H9 (cell line): ENCODE measurements around the gene NOTCH1. TPM values are rescaled to one million over a fixed set of nuclear protein-coding genes. Genes with fewer than 3 reads are reported as not detected.
A peak's percentile ranks its signal among the peaks of the same experiment; 100 is the strongest.

Source experiments
- DNase-seq: peaks from one replicate; pipeline ENCODE4 v3.0.0-alpha.2; 2017
- H2AFZ ChIP-seq: one replicate; pipeline ENCODE4 v1.6.1; 2013; ENCODE audit warnings: mild to moderate bottlenecking, low read length, control low read depth, moderate library complexity
- H2AK5ac ChIP-seq: 2 replicates; pipeline ENCODE4 v1.6.1; 2013; ENCODE audit warnings: low read length, control low read depth, mixed read lengths; ENCODE audit not compliant: insufficient read length
- H2BK120ac ChIP-seq: one replicate; pipeline ENCODE4 v1.6.1; 2013; ENCODE audit warnings: low read depth, mild to moderate bottlenecking, low read length, control low read depth, inconsistent platforms; ENCODE audit not compliant: poor library complexity, severe bottlenecking
- H2BK12ac ChIP-seq: 2 replicates; pipeline ENCODE4 v1.6.1; 2013; ENCODE audit warnings: low read length, control low read depth, mixed read lengths, low read depth; ENCODE audit not compliant: insufficient read length
- H2BK15ac ChIP-seq: 2 replicates; pipeline ENCODE4 v1.6.1; 2013; ENCODE audit warnings: low read depth, low read length, control low read depth
- H2BK20ac ChIP-seq: one replicate; pipeline ENCODE4 v1.6.1; 2013; ENCODE audit warnings: low read depth, mild to moderate bottlenecking, low read length, control low read depth, inconsistent platforms; ENCODE audit not compliant: poor library complexity, severe bottlenecking
- H2BK5ac ChIP-seq: 2 replicates; pipeline ENCODE4 v1.6.1; 2013; ENCODE audit warnings: low read length, control low read depth, mixed read lengths; ENCODE audit not compliant: insufficient read length
- H3K14ac ChIP-seq: 2 replicates; pipeline ENCODE4 v1.6.1; 2013; ENCODE audit warnings: low read length, control low read depth; ENCODE audit not compliant: insufficient read depth
- H3K18ac ChIP-seq: 2 replicates; pipeline ENCODE4 v1.6.1; 2013; ENCODE audit warnings: low read depth, mild to moderate bottlenecking, mixed read lengths, low read length, control low read depth; ENCODE audit not compliant: insufficient read length
- H3K23ac ChIP-seq: 2 replicates; pipeline ENCODE4 v1.6.1; 2013; ENCODE audit warnings: low read length, control low read depth, mixed read lengths, low read depth; ENCODE audit not compliant: insufficient read length
- H3K23me2 ChIP-seq: 2 replicates; pipeline ENCODE4 v1.6.1; 2013; ENCODE audit warnings: low read depth, mild to moderate bottlenecking, mixed read lengths, low read length, control low read depth; ENCODE audit not compliant: insufficient read length, poor library complexity, severe bottlenecking
- H3K27ac ChIP-seq: 2 replicates; pipeline ENCODE4 v1.5.1; 2013; ENCODE audit warnings: low read length, control low read depth, mixed read lengths, low read depth; ENCODE audit not compliant: insufficient read length
- H3K27me3 ChIP-seq: 2 replicates; pipeline ENCODE4 v1.6.1; 2013; ENCODE audit warnings: low read length, control low read depth, inconsistent platforms; ENCODE audit not compliant: insufficient read depth
- H3K4ac ChIP-seq: 2 replicates; pipeline ENCODE4 v1.6.1; 2013; ENCODE audit warnings: low read depth, mild to moderate bottlenecking, control low read depth, inconsistent platforms, low read length, moderate library complexity
- H3K4me1 ChIP-seq: 2 replicates; pipeline ENCODE4 v1.6.1; 2013; ENCODE audit warnings: low read length, control low read depth, inconsistent platforms; ENCODE audit not compliant: insufficient read depth
- H3K4me2 ChIP-seq: 2 replicates; pipeline ENCODE4 v1.6.1; 2013; ENCODE audit warnings: low read length, control low read depth, mixed read lengths; ENCODE audit not compliant: insufficient read length, insufficient read depth
- H3K56ac ChIP-seq: 2 replicates; pipeline ENCODE4 v1.6.1; 2013; ENCODE audit warnings: low read depth, mild to moderate bottlenecking, mixed read lengths, low read length, control low read depth; ENCODE audit not compliant: insufficient read length
- H3K79me1 ChIP-seq: 2 replicates; pipeline ENCODE4 v1.6.1; 2013; ENCODE audit warnings: low read depth, mild to moderate bottlenecking, moderate library complexity, low read length, control low read depth, inconsistent platforms; ENCODE audit not compliant: insufficient read depth, poor library complexity, severe bottlenecking
- H3K79me2 ChIP-seq: 2 replicates; pipeline ENCODE4 v1.6.1; 2013; ENCODE audit warnings: low read length, control low read depth, inconsistent platforms; ENCODE audit not compliant: insufficient read depth
- H3K9ac ChIP-seq: 2 replicates; pipeline ENCODE4 v1.6.1; 2013; ENCODE audit warnings: low read length, control low read depth, mixed read lengths; ENCODE audit not compliant: insufficient read length; ENCODE audit errors: extremely low read depth
- H3K9me3 ChIP-seq: one replicate; pipeline ENCODE4 v1.6.1; 2013; ENCODE audit warnings: low read depth, low read length, inconsistent platforms; ENCODE audit not compliant: control insufficient read depth
- H3T11ph ChIP-seq: one replicate; pipeline ENCODE4 v1.6.1; 2013; ENCODE audit warnings: mild to moderate bottlenecking, low read length, control low read depth, inconsistent platforms
- H4K20me1 ChIP-seq: one replicate; pipeline ENCODE4 v1.6.1; 2013; ENCODE audit not compliant: control insufficient read depth, insufficient read length, insufficient read depth
- H4K5ac ChIP-seq: 2 replicates; pipeline ENCODE4 v1.6.1; 2013; ENCODE audit warnings: low read depth, mild to moderate bottlenecking, mixed read lengths, low read length, control low read depth; ENCODE audit not compliant: insufficient read length
- H4K8ac ChIP-seq: replicated peaks from 2 replicates; pipeline ENCODE4 v1.6.1; 2013; ENCODE audit warnings: low read length, control low read depth, mixed read lengths, low read depth; ENCODE audit not compliant: insufficient read length
- H4K91ac ChIP-seq: 2 replicates; pipeline ENCODE4 v1.6.1; 2013; ENCODE audit warnings: low read depth, mild to moderate bottlenecking, moderate library complexity, mixed read lengths, low read length, control low read depth; ENCODE audit not compliant: insufficient read length
- H3K27ac Mint-ChIP-seq, 3 experiments: 2 replicates in 2 of 3; 3 replicates in 1 of 3; pipeline ENCODE4 v1.8.0; 2020 to 2021; ENCODE audit warnings: mixed read lengths in 3 of 3, mild to moderate bottlenecking in 1 of 3, moderate library complexity in 1 of 3
- H3K27me3 Mint-ChIP-seq: 2 replicates; pipeline ENCODE4 v1.8.0; 2021; ENCODE audit warnings: low read depth, mild to moderate bottlenecking, moderate library complexity, mixed read lengths
- H3K36me3 Mint-ChIP-seq, 3 experiments: 2 replicates in 2 of 3; 3 replicates in 1 of 3; pipeline ENCODE4 v1.8.0; 2020 to 2021; ENCODE audit warnings: low read depth in 3 of 3, mixed read lengths in 3 of 3; ENCODE audit not compliant: insufficient read depth in 1 of 3
- H3K4me1 Mint-ChIP-seq, 2 experiments: 2 replicates each; pipeline ENCODE4 v1.8.0; 2020; ENCODE audit warnings: mixed read lengths in 2 of 2
- H3K4me3 Mint-ChIP-seq, 2 experiments: 2 replicates in 1 of 2; 3 replicates in 1 of 2; pipeline ENCODE4 v1.8.0; 2020 to 2021; ENCODE audit warnings: mild to moderate bottlenecking in 2 of 2, mixed read lengths in 2 of 2, moderate library complexity in 1 of 2
- H3K9me3 Mint-ChIP-seq, 2 experiments: 2 replicates in 1 of 2; 3 replicates in 1 of 2; pipeline ENCODE4 v1.8.0; 2020; ENCODE audit warnings: mild to moderate bottlenecking in 2 of 2, mixed read lengths in 2 of 2, moderate library complexity in 1 of 2
- WGBS: extraction: QIAGEN DNeasy Blood & Tissue Kit; methylation state at CpG from one replicate; pipeline ENCODE4 v1.1.7; 2013; ENCODE audit warnings: missing lambda C conversion rate, low lambda C conversion rate, mixed read lengths; ENCODE audit not compliant: insufficient read length; ENCODE audit errors: extremely low coverage; 5-methylcytosine and 5-hydroxymethylcytosine counted together
- total RNA-seq: library from RNA; stranded (reverse); gene quantifications from 2 replicates; pipeline ENCODE4 v1.2.1, GENCODE V29; 2021
- TF ChIP-seq, protein P1 (sequence below): fragments of 200-600 bp; sonication (generic); conservative IDR thresholded peaks from 3 replicates; pipeline ENCODE4 v1.8.0; 2021; ENCODE audit warnings: antibody characterized with exemption, mild to moderate bottlenecking

Gene NOTCH1
- total RNA-seq, 1 experiment from 2014 or later = 71.6 TPM

DNA sequence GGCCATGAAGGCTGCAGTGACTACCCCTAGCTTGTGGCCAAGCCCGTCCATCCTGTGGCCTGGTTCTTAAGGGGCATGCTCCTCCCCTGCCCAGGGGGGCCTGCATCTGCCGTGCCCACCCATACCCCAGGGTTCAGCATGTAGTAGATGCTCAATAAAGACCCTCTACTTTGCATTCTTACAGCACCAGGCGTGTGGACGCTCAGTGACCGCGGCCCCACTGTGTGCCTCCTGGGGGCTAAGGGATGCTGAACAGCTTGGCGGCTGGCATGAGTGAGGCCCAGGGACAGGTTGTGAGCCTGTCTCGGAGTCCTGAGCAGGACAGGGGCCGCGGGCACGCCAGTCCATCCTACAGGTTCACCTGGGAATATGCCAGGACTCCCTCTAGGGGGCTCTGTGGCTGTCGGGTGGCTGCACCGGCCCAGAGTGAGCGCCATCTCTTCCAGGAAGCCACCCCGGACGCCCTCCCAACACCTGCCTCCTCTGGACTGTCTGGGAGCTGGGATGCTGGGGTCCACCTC is 9.1 kb downstream of the NOTCH1 start:
- Histone ChIP-seq H3K23me2 (no peaks in the 10 kb centered on the region), H3K79me1 (peaks cover 9% of the 10 kb centered on the region), H4K20me1 (peaks cover 4% of the 10 kb centered on the region), H3K4me1 (no peaks in the 10 kb centered on the region), H2BK5ac (no peak overlapping the region), H3T11ph (no peak overlapping the region), H2BK120ac (no peak overlapping the region), H3K56ac (no peak overlapping the region), H2AFZ (no peak overlapping the region), H3K4me2 (no peak overlapping the region), H3K27ac (no peak overlapping the region), H3K4ac (no peak overlapping the region), H2BK12ac (no peak overlapping the region), H3K27me3 (no peaks in the 10 kb centered on the region), H3K23ac (no peak overlapping the region), H4K5ac (no peak overlapping the region), H3K79me2 (peaks cover 2% of the 10 kb centered on the region; the same call in 1 of the 2 replicates), H2AK5ac (no peak overlapping the region), H3K9ac (no peak overlapping the region), H4K91ac (no peak overlapping the region), H4K8ac (no peak overlapping the region), H2BK15ac (no peak overlapping the region), H3K18ac (no peak overlapping the region), H2BK20ac (no peak overlapping the region), H3K14ac (no peak overlapping the region), H3K9me3 (no peaks in the 10 kb centered on the region)
- Mint-ChIP-seq H3K27ac (no peak overlapping the region), H3K9me3 (no peaks in the 10 kb centered on the region), H3K36me3 (peaks cover 13 to 40% (median 30%) of the 10 kb centered on the region in 3 experiments; a peak in 6 of 7 replicates), H3K4me3 (no peak overlapping the region), H3K4me1 (peaks cover 11 to 22% of the 10 kb centered on the region in 2 experiments), H3K27me3 (no peaks in the 10 kb centered on the region)
- TF ChIP-seq, protein P1, sequence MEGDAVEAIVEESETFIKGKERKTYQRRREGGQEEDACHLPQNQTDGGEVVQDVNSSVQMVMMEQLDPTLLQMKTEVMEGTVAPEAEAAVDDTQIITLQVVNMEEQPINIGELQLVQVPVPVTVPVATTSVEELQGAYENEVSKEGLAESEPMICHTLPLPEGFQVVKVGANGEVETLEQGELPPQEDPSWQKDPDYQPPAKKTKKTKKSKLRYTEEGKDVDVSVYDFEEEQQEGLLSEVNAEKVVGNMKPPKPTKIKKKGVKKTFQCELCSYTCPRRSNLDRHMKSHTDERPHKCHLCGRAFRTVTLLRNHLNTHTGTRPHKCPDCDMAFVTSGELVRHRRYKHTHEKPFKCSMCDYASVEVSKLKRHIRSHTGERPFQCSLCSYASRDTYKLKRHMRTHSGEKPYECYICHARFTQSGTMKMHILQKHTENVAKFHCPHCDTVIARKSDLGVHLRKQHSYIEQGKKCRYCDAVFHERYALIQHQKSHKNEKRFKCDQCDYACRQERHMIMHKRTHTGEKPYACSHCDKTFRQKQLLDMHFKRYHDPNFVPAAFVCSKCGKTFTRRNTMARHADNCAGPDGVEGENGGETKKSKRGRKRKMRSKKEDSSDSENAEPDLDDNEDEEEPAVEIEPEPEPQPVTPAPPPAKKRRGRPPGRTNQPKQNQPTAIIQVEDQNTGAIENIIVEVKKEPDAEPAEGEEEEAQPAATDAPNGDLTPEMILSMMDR = peak; percentile 60
- DNase-seq = peak; percentile 62
- WGBS = no CpG with 5 or more reads among the region's 16 CpGs
